Skin of body (tissue), 2 donors: ENCODE data around the gene CAPN11. TPM values are rescaled to one million over a fixed set of nuclear protein-coding genes. Genes with fewer than 3 reads are reported as not detected.
"Not testable (repeated sequence)": the region's sequence is repeated elsewhere in the genome, so short reads cannot be mapped to it uniquely, and the experiment has no call there.

Experiments
- DNase-seq: peaks from one replicate; lab custom pipeline; 2025; lab: John Stamatoyannopoulos, UW
- total RNA-seq: library from RNA; depleted of rRNA; stranded (reverse); fragments of >200 nt; gene quantifications from one replicate; pipeline ENCODE4 v1.2.3, GENCODE V29; 2014

The CAPN11 gene
- total RNA-seq, 1 donor from 2014 or later = 0.89 TPM

DNA sequence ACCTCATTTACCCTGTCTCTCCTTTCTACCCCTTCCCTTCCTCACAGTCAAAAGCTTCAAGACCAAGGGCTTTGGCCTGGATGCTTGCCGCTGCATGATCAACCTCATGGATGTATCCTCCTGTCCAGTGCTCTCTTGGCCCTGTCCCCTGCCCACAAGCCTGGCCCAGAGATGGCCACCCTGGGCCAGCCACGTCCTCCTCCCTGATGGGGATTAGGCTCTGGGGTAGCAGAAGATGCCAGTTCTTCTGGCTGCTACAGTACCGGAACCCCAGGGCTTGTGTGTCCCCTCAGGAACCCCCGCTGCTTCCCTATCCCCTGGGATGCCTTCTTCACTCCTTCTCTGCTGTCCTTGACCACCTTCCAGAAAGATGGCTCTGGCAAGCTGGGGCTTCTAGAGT, 22.3 kb downstream of the CAPN11 start:
- no peak for DNase-seq

DNA sequence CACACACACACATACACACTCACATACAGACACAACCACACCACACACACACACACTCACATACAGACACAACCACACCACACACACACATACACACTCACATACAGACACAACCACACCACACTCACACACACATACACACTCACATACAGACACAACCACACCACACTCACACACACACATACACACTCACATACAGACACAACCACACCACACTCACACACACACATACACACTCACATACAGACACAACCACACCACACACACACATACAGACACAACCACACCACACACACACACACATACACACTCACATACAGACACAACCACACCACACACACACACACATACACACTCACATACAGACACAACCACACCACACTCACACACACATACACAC, 23.2 kb downstream of the CAPN11 start:
- DNase-seq = not testable (repeated sequence)

DNA sequence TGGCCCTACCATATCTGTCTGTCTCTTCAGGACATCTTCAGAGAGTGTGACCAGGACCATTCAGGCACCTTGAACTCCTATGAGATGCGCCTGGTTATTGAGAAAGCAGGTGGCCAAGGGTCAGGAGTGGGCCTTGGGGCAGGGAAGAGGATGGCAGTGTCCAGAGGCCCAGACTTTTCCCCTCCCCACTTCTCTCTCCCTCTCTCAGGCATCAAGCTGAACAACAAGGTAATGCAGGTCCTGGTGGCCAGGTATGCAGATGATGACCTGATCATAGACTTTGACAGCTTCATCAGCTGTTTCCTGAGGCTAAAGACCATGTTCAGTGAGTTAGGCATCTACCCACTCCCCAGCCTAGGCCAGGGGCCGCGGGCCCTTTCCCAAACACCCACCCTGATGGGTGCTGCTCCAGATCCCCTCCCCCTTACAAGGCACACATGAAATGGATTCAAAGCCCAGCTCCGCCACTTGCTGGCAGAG, 24.3 kb downstream of the CAPN11 start:
- no peak for DNase-seq

DNA sequence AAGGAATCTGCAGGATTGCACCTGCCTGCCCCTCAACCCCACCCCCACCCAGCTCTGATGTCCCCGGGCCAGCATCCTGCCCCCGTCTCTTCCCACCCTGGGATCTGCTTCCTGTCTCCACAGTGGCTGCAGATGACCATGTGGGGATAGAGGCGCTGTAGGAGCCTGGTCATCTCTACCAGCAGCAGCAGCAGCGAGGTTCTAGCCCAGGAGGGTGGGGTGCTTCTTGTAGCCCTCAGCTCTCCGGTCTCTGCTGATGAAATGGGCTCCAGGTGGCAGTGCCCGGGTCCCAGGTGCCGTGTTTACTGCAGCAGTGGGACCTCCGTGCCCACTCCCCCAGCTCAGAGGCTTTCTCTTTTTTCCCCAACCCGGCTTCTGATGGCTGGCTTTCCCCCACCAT, 25.2 kb downstream of the CAPN11 start:
- DNase-seq = no peak

DNA sequence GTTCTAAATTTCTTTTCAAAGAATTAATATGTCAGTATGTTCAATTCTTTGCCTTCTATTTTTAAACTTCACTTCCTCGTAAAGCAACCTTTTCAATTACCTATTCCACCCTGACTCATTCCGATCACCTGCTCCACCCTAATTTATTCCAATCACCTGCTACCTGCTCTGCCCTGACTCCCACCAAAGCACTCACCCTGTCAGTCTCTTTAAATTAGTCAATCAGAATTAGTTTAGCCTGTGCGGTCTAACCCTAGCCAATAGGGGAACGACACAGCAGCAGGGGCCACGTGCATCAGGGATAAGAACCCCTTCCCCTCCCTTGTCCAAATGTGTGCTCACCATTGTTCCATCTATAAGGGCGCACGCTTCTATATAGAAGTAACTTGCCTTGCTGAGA, 26.7 kb downstream of the CAPN11 start:
- DNase-seq = not testable (repeated sequence)

DNA sequence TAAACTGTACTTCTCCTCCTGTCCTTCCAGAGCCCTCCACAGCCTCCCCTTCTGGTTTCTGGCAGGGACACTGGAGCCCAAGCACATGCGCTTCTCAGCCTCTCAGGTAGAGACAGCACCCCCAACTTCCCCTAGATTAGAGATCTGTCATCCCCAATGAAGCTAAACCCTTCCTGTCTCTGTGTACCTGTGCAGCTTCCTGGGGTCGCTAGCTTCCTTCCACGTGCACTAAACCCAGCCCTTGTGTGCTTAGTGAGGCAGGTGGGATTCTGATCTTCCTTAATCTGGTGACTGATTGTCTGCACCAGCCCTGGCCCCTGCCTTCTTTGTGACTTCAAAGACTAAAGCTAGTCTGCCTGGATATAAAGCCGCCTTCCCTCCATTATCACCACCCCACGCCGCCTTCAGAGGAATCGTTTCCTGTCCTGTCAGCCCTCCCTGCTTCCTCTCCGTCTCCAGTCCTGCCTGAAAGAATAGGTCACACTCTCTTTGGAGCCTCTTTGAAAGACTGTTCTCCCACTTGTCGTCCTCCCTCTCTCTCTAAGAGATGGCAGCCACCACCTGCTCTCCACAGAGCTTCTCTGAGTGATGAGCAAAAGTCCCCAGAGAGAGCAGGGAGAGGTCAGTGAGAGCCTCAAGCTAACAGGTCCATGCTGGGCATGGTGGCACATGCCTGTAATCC, 27.5 kb downstream of the CAPN11 start:
- no peak for DNase-seq

DNA sequence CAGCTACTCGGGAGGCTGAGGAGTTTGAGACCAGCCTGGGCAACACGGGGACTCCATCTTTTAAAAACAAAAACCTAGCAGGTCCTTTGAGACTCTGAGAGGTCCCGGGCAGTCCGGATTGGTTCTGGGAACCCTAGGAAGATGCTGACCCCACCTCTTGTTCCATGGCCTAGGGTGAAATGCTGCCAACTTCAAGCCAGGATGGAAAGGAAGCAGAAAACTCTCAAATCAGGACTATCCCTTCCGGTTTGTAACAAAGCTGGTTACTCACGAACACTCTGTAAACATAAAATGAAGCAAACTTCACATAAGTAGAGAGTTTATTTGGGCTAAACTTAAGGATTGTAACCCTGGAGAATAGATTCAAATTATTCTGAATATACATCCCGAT, 28.0 kb downstream of the CAPN11 start:
- no peak for DNase-seq

DNA sequence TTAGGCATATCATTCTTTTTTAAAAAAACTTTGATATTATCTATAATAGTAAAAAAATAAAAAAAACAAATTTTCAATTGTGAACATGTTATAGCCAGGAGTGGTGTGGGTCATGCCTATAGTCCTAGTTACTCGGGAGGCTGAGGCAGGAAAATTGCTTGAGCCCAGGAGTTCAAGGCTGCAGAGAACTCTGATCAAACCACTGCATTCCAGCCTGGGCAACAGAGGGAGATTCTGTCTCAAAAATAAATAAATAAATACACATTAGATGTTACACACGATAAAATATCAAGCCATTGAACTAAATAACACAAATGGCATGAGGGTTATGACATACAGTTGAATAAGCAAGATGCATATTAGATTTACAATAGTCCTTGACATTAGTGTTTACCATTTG, 30.2 kb downstream of the CAPN11 start:
- DNase-seq = no peak

DNA sequence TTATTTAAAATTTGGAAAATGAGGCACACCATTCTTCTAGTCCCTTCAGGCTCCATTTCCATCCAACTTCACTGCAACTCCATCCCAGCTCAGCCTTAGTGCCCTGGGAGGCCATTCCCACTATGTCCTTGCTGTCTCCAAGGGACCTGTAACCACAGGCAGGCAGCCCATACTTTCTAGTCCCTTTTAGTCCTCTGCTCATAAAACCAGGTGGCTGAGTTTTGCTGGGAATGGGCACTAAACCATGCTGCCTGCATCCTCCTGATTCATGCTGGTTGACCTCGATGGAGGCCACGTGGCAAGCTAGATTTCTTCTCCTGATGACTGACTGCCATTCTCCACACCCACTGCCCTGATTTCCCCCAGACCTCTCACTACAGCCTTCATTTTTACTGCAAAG, 30.6 kb downstream of the CAPN11 start:
- no peak for DNase-seq

DNA sequence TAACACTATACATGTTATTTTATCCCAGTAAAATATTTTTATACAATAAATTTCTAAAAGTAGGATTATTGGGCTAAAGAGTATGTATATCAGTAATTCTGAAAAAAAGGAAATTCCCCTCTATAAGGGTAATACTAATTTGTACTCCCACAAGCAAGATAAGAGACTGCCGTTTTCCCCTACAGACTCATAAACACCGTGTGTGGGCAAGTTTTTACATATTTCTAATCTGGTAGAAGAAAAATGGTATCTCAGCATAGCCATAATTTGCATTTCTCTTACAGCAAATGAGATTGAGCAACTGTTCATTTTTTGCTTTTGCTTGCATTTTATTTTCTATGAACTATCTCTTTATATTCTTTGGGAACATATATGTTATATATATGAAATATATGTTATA, 32.1 kb downstream of the CAPN11 start:
- no peak for DNase-seq

DNA sequence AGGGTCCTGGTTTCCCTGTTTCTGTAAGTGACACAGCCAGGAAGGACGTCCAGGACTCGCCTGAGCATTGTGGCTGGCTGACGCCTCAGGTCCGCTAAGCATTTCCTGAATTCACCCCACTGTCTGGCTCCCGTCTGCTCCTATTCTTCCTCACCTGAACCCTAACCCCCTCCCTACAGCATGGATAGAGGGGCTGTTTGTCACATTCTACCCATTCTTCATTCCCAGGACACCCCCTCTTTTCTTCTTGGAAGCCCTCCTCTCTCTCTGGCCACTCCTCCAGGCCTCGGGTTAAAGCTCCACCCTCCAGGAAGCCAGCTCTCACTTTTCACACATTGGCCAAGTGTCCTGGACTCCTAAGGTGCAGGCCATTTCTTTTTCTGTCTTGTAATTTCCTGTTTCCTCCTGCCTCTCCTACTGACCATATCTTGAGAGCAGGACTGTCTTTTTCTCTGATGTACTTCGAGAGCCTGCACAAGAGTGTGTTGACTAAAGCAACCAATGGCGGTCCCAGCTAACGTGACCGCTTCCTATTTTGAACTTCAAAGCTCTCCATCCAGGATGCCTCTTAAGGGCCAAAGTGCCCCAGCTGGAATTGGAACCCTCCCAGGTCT, 33.9 kb downstream of the CAPN11 start:
- no peak for DNase-seq

DNA sequence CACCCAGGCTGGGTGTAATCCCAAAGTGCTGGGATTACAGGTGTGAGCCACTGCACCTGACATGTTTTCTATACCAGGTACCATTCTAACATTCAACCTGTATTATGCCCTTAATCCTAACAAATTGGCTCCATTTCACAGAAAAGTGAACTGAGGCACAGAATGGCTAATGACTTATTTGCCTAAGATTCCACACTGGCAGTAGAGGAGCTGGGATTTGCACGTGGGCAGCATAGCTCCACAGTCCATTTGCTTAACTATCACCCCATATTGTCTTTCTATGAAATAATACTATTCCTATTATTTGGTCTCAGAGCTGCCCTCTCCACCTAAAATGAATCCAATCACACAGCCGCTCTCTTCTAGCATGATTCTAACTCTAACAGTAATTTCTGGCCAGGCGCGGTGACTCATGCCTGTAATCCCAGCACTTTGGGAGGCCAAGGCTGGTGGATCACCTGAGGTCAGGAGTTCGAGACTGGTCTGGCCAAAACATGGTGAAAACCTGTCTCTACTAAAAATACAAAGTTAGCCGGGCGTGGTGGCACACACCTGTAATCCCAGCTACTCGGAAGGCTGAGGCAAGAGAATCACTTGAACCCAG, 34.8 kb downstream of the CAPN11 start:
- no peak for DNase-seq

DNA sequence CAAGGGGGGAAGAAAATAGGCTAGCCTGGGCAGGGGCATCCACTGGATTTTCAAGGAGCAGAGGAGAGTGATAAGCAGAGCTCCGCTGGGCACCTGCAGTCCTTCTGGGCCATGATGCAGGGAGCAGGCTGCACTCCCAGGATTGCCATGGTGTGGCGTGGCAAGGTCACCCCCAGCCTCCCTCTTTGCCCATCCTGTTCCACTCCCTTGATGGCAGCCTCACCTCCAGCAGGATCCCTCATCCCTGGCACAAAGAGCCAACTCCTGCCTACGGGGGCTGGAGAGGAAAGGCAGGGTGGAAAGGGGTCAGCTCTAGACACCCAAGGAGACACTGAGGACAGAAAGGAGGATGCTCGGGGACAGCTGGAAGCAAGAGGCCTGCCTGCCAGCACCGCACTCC, 35.7 kb downstream of the CAPN11 start:
- DNase-seq = no peak

DNA sequence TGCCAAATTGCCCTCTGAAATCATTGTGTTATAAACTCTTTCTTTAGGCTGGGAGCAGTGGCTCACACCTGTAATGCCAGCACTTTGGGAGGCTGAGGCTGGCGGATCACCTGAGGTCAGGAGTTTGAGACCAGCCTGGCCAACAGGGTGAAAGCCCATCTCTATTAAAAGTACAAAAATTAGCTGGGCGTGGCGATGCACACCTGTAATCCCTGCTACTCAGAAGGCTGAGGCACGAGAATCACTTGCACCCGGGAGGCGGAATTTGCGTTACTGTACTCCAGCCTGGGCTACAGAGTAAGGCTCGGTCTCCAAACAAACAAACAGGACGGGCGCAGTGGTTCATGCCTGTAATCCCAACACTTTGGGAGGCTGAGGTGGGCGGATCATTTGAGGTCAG, 37.7 kb downstream of the CAPN11 start:
- not testable (repeated sequence) for DNase-seq

DNA sequence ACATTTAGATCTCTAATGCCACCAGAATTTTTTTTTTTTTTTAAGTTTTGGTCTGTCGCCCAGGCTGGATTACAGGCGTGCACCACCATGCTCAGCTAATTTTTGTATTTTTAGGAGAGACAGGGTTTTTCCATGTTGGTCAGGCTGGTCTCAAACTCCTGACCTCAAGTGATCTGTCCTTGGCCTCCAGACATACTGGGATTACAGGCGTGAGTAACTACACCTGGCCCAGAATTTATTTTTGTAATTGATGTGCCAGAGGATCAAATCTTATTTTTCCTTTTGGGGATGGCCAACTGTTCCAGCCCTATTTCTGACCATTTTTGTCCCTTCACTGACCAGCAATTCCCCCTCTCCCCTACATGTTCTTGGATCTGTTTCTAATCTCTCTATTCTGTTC, 40.1 kb downstream of the CAPN11 start:
- DNase-seq = no peak

DNA sequence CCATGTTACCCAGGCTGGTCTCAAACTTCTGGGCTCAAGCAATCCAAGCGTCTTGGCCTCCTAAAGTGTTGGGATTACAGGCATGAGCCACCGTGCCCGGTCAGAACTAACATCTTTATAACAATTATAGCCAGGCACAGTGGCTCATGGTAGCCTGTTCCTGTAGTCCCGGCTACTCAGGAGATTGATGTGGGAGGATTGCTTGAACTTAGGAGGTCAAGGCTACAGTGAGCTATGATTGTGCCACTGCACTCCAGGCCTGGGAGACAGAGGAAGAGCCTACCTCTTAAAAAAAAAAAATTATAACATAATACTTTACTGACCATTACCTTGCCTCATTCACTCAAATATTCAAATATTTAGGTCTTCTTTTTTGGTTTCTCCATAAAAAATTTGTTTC, 41.3 kb downstream of the CAPN11 start:
- DNase-seq = no peak

DNA sequence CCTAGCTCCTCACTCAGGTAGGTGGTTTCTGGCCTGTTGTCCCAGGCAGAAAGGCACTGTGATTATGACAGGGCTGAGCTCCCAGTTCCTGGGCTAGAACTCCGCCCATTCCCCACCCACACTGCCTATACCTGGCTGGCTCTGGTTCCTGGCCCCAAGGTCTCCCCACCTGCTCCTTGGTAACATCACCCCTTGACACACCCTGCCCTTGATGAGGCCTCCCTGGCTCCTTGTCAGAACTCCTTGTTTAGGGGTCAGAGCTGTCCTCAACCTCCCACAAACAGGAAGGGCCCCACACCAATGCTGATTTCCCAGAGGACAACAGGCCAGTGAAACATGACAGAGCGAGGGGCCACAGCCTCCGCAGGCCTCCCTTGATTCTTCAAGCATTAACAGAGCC, 42.6 kb downstream of the CAPN11 start:
- no peak for DNase-seq

DNA sequence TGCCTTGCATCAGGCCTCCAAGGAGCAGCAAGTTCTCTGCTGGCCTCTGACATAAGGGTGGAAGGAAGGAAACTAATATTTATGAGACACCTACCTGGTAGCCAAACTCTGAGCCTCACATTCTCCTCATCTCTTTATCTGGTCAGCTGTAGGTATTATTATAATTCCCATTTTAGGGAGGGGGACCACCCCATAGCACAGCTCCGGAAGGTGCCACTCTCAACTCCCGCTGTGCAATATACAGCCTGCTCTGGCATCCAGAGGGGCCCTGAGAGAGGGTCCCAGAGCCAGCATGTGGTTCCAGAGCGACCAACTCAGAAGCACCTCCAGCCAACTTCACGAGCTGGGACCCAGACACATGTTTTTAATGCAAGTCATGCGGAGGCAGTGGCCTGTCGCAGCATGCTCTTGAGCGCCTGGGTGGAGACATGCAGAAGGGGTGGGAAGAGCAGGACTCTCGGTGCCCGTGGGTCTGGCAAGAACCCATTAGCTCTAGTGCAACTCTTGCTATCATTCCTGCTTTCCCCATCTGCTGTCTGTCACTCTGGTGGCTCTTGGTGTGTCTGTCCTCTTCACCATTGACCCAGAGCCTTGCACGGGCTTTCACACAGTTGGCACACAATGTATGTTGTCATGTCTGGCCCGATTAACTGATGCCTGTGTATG, 43.2 kb downstream of the CAPN11 start:
- DNase-seq = no peak

DNA sequence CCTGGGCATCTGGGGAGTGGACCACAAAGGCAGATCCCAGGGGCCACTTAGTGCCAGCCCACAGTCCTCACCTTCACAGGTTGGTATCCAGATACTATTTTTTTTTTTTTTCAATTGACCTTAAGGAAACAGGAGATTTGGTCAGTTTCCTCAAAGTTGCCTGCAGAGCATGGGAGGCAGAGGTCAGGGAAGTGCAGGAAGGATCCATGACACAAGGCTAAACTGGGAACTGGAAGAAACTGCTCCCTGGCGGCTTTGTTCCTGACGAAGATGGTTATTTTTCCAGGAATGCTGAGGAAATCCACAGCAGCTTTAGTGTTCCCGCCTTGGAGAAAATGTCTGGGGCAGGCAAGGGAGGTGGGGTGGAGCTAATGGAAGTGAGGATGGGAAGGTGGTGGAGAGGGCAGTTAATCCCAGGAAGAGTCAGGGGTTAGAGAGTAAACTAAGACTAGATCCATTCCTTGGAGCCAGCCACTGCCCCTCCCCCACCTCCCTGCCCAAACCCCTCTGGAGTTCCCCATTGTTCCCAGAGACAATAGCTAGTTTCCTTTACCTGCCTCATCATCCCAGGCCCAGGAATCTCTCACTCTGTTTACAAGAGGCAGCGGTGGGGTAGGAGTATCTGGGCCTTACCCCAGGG, 43.8 kb downstream of the CAPN11 start:
- DNase-seq = no peak

DNA sequence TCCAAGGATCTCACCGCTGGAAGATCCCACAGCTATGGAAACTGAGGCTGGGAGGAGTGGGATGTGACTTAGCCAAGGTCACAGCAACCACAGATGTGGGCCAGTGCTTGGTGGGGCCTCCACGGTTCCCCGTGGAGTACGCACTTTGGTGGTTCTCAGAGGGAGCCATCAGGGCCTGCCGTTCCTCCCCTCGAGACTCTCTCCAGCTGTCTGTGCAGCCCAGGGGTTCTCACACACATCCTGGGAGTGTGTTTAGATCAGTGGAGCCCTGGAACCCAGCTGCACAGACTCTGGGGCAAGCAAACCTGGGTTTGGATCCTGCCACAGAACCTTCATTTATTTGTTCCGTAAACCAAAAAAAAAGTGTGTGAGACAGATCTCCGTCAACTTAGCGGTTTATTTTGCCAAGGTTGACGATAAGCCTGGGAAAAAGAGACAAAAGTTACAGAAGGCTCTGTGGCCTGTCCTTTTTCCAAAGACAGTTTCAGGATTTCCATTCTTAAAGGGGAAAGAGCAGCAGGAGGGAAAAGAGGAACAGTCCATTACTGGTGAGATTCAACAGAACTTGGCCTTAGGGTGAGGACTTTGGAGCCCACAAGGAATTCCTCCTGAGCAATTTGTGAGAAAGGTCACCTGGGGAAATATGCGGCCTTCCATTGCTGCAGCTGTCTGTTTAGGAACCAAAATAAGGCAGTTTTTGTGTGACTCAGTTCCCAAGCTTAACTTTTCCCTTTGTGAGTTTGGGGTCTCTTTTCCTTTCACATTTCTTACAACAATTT, 44.5 kb downstream of the CAPN11 start:
- no peak for DNase-seq

DNA sequence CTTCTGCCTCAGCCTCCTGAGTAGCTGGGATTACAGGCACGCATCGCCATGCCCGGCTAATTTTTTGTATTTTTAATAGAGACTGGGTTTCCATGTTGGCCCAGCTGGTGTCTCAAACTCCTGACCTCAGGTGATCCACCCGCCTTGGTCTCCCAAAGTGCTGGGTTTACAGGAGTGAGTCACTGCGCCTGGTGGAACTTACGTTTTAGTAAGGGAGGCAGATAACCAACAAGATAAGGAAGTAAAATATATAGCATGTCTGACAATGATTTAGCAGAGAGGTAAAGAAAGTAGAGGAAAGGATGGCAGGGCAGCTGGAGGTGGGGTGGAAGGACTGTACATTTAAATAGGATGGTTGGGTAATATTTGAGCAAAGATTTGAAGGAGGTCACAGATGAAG, 45.3 kb downstream of the CAPN11 start:
- no peak for DNase-seq
